DND-41 (cell line): ENCODE data around the gene FAM53A.

Experiments used
- EZH2 ChIP-seq: IDR thresholded peaks from 3 replicates; pipeline ENCODE4 v1.6.1; 2012; ENCODE audit warnings: borderline replicate concordance, low read depth, mild to moderate bottlenecking, moderate library complexity, low read length, inconsistent platforms; ENCODE audit not compliant: severe bottlenecking
- TF ChIP-seq, protein P1 (sequence below): IDR thresholded peaks from 2 replicates; pipeline ENCODE4 v1.5.1; 2012; ENCODE audit warnings: borderline replicate concordance, low read length, moderate library complexity, mild to moderate bottlenecking; ENCODE audit not compliant: poor library complexity, severe bottlenecking; ENCODE audit errors: extremely low read depth

DNA sequence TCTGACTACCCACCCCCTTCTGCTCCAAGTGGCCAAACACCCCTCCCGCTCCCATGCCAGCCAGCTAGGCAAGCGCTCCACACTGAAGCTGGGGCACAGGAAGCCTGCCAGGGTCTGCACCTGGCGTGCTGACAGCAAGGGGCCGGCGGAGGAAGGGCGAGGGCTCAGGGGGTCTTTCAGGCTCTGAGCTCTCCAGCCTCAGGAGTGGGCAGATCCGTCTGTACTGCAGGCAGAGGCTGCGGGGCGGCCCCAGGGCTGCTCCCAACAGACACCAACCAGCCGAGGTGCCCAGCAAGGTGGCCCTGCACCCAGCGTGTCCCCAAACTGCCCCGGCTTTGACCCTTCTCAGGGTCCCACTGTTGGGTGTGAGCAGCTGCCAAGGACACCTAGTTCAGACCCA, 14.8 kb downstream of the FAM53A start:
- TF ChIP-seq, protein P1, sequence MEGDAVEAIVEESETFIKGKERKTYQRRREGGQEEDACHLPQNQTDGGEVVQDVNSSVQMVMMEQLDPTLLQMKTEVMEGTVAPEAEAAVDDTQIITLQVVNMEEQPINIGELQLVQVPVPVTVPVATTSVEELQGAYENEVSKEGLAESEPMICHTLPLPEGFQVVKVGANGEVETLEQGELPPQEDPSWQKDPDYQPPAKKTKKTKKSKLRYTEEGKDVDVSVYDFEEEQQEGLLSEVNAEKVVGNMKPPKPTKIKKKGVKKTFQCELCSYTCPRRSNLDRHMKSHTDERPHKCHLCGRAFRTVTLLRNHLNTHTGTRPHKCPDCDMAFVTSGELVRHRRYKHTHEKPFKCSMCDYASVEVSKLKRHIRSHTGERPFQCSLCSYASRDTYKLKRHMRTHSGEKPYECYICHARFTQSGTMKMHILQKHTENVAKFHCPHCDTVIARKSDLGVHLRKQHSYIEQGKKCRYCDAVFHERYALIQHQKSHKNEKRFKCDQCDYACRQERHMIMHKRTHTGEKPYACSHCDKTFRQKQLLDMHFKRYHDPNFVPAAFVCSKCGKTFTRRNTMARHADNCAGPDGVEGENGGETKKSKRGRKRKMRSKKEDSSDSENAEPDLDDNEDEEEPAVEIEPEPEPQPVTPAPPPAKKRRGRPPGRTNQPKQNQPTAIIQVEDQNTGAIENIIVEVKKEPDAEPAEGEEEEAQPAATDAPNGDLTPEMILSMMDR, result no peak
- TF ChIP-seq EZH2, result no peak
